ENCODE measurements around the gene ALDH7A1. TPM values are rescaled to one million over a fixed set of nuclear protein-coding genes. Genes with fewer than 3 reads are reported as not detected.

The ALDH7A1 gene
- total and polyA plus RNA-seq, 10 donors = 8.0 to 18.3 (median 12.5) TPM

GRCh38 chr5:126635585-126635984 is 40.6 kb upstream of the ALDH7A1 start:
- intact Hi-C loops (cut with DNase I; ENCODE audit: low total_unique reads) = no loop called here
- 91 to 96% (median 94%) methylated on average over 3 of the region's 3 CpGs for WGBS, 5 donors
- H3K9me3 ChIP-seq = no peaks in the 10 kb centered on the region
- no peaks in the 10 kb centered on the region for H3K4me1 ChIP-seq
- no peak overlapping the region for H3K4me3 ChIP-seq
- no peak for TF ChIP-seq CTCF (IDR thresholded peaks at IDR 0.05 in 8 of 11, conservative IDR thresholded peaks at IDR 0.05 in 3 of 11)
- TF ChIP-seq POLR2A (IDR thresholded peaks at IDR 0.05) = no peak
- no peak for TF ChIP-seq POLR2AphosphoS5 (IDR thresholded peaks at IDR 0.05)
- no peak for DNase-seq
- H3K36me3 ChIP-seq = no peaks in the 10 kb centered on the region
- no peaks in the 10 kb centered on the region for H3K27me3 ChIP-seq (replicated peaks in 1 of 7)
- no peak overlapping the region for H3K27ac ChIP-seq

- no peak overlapping the region for H3K4me3 ChIP-seq
- H3K27me3 ChIP-seq (replicated peaks in 1 of 7) = no peaks in the 10 kb centered on the region
- DNase-seq = no peak
- H3K36me3 ChIP-seq = no peaks in the 10 kb centered on the region
- TF ChIP-seq POLR2AphosphoS5 (IDR thresholded peaks at IDR 0.05) = no peak
- TF ChIP-seq POLR2A (IDR thresholded peaks at IDR 0.05) = no peak
- no peak for TF ChIP-seq CTCF (IDR thresholded peaks at IDR 0.05 in 8 of 11, conservative IDR thresholded peaks at IDR 0.05 in 3 of 11)
- H3K9me3 ChIP-seq = no peaks in the 10 kb centered on the region
- no peaks in the 10 kb centered on the region for H3K4me1 ChIP-seq
- H3K27ac ChIP-seq = no peak overlapping the region
- 88 to 100% (median 95%) methylated on average over 4 of the region's 4 CpGs for WGBS, 5 donors
- intact Hi-C loops (cut with DNase I; ENCODE audit: low total_unique reads) = no loop called here
These were observed 38.5 kb upstream of the ALDH7A1 start for GRCh38 chr5:126633552-126633951.

- intact Hi-C loops (cut with DNase I; ENCODE audit: low total_unique reads) = no loop called here
- Histone ChIP-seq H3K27me3 (replicated peaks in 1 of 7) (no peaks in the 10 kb centered on the region), H3K36me3 (peaks cover 0 to 14% (median 0%) of the 10 kb centered on the region in 6 donors), H3K4me1 (no peaks in the 10 kb centered on the region), H3K27ac (no peak overlapping the region), H3K9me3 (no peaks in the 10 kb centered on the region), H3K4me3 (no peak overlapping the region)
- DNase-seq = no peak
- WGBS, 5 donors = 79 to 87% (median 81%) methylated on average over 3 of the region's 3 CpGs
- TF ChIP-seq CTCF (IDR thresholded peaks at IDR 0.05 in 8 of 11, conservative IDR thresholded peaks at IDR 0.05 in 3 of 11) (no peak), POLR2AphosphoS5 (IDR thresholded peaks at IDR 0.05) (no peak), POLR2A (IDR thresholded peaks at IDR 0.05) (no peak)
These were observed 36.9 kb upstream of the ALDH7A1 start for GRCh38 chr5:126631920-126632319.

- WGBS, 5 donors = 90 to 98% (median 93%) methylated on average over 9 to 11 of the region's 11 CpGs
- TF ChIP-seq POLR2AphosphoS5 (IDR thresholded peaks at IDR 0.05) (no peak), CTCF (IDR thresholded peaks at IDR 0.05 in 8 of 11, conservative IDR thresholded peaks at IDR 0.05 in 3 of 11) (no peak), POLR2A (IDR thresholded peaks at IDR 0.05) (no peak)
- Histone ChIP-seq H3K9me3 (no peaks in the 10 kb centered on the region), H3K4me3 (no peak overlapping the region), H3K27me3 (replicated peaks in 1 of 7) (no peaks in the 10 kb centered on the region), H3K36me3 (peaks cover 0 to 52% (median 24%) of the 10 kb centered on the region in 6 donors), H3K27ac (no peak overlapping the region), H3K4me1 (peaks cover 0 to 4% (median 0%) of the 10 kb centered on the region in 6 donors)
- no peak for DNase-seq
- intact Hi-C loops (cut with DNase I; ENCODE audit: low total_unique reads) = no loop called here
These were observed 33.1 kb upstream of the ALDH7A1 start for GRCh38 chr5:126628102-126628501.

Data from spleen (tissue), 11 donors.